Non-pigmented ciliary epithelial cell (primary cell): ENCODE measurements around the gene APOE.
"Not testable (repeated sequence)": the region's sequence is repeated elsewhere in the genome, so short reads cannot be mapped to it uniquely, and the experiment has no call there.

ENCODE experiments used
- DNase-seq: peaks from one replicate; pipeline ENCODE4 v3.0.0-alpha.2; 2010; ENCODE audit warnings: low read depth

APOE gene

GRCh38 chr19:44909775-44910174, 4.2 kb downstream of the APOE start:
- no peak for DNase-seq

GRCh38 chr19:44911896-44912295, 6.3 kb downstream of the APOE start:
- DNase-seq = not testable (repeated sequence)

- DNase-seq = no peak
Observed at GRCh38 chr19:44912854-44913253, 7.3 kb downstream of the APOE start.

GRCh38 chr19:44913512-44914432, 8.2 kb downstream of the APOE start:
- DNase-seq = not testable (repeated sequence)

- DNase-seq = not testable (repeated sequence)
Observed at GRCh38 chr19:44914433-44915206, 9.0 kb downstream of the APOE start, which contains the start of gene APOC1. APOC1 (plus strand) TSS chr19:44914608; CDS start chr19:44914892, 284 bp downstream.

GRCh38 chr19:44924243-44924725, 18.7 kb downstream of the APOE start:
- DNase-seq = no peak

GRCh38 chr19:44925114-44925891, 19.7 kb downstream of the APOE start:
- no peak for DNase-seq

- DNase-seq = not testable (repeated sequence)
Observed at GRCh38 chr19:44926245-44927077, 20.9 kb downstream of the APOE start.

GRCh38 chr19:44927746-44928145, 22.1 kb downstream of the APOE start:
- no peak for DNase-seq

- DNase-seq = no peak
Observed at GRCh38 chr19:44930088-44930487, 24.5 kb downstream of the APOE start.

GRCh38 chr19:44931541-44931940, 25.9 kb downstream of the APOE start:
- DNase-seq = no peak

GRCh38 chr19:44939668-44940067, 34.1 kb downstream of the APOE start:
- DNase-seq = no peak

- DNase-seq = no peak
Observed at GRCh38 chr19:44942067-44942571, 36.5 kb downstream of the APOE start, which contains the start of gene APOC4. APOC4 (plus strand) TSS chr19:44942237; CDS start chr19:44942278, 41 bp downstream.

- no peak for DNase-seq
Observed at GRCh38 chr19:44943801-44944249, 38.2 kb downstream of the APOE start.

- no peak for DNase-seq
Observed at GRCh38 chr19:44947041-44947581, 41.5 kb downstream of the APOE start.

- DNase-seq = no peak
Observed at GRCh38 chr19:44948237-44948636, 42.6 kb downstream of the APOE start.

- DNase-seq = no peak
Observed at GRCh38 chr19:44948763-44949374, 43.3 kb downstream of the APOE start.

- no peak for DNase-seq
Observed at GRCh38 chr19:44949550-44949949, 44.0 kb downstream of the APOE start.
